Naive thymus-derived CD4-positive, alpha-beta T cell (primary cell): Measurements from ENCODE around the gene ACSBG1. TPM values are rescaled to one million over a fixed set of nuclear protein-coding genes. Genes with fewer than 3 reads are reported as not detected.

Experiments
- ATAC-seq: fragments of 150-1000 bp; cut with Tn5 transposase; 2 replicates; pipeline ENCODE4 v1.10.0; 2021; ENCODE audit warnings: mild to moderate bottlenecking, moderate library complexity
- CTCF ChIA-PET: fragments of 350-600 bp; sonication (Branson Sonifier 250); formaldehyde crosslinking; loops from one replicate; lab custom pipeline; 2021; ENCODE audit warnings: antibody characterized with exemption; lab: Charles Lee
- POLR2A ChIA-PET: fragments of 350-600 bp; sonication (Branson Sonifier 250); formaldehyde crosslinking; loops from one replicate; lab custom pipeline; 2021; ENCODE audit warnings: antibody characterized with exemption, inconsistent platforms; lab: Charles Lee
- DNase-seq, 9 donors: peaks; one replicate each; pipeline versions ENCODE4 v3.0.0 to v3.0.0-alpha.2; 2020 to 2022; ENCODE audit warnings: mixed read lengths in 1 of 9
- H3K27ac ChIP-seq: one replicate; pipeline ENCODE4 v1.7.0; 2013; ENCODE audit warnings: mild to moderate bottlenecking, low read depth, low read length, moderate library complexity
- H3K27me3 ChIP-seq, 2 donors: one replicate each; pipeline ENCODE4 v1.7.0; 2013; ENCODE audit warnings: low read length in 2 of 2, mild to moderate bottlenecking in 2 of 2, moderate library complexity in 2 of 2; ENCODE audit not compliant: control insufficient read depth in 2 of 2, insufficient read depth in 2 of 2
- H3K36me3 ChIP-seq, 3 experiments: 1 replicate in 2 of 3; 2 replicates in 1 of 3; pipeline ENCODE4 v1.7.0; 2013; ENCODE audit warnings: low read length in 3 of 3, mild to moderate bottlenecking in 3 of 3, moderate library complexity in 1 of 3; ENCODE audit not compliant: insufficient read depth in 3 of 3, control insufficient read depth in 2 of 3
- H3K4me1 ChIP-seq, 2 donors: one replicate each; pipeline ENCODE4 v1.7.0; 2013; ENCODE audit warnings: low read length in 2 of 2, mild to moderate bottlenecking in 2 of 2, moderate library complexity in 1 of 2; ENCODE audit not compliant: control insufficient read depth in 2 of 2, insufficient read depth in 2 of 2
- H3K4me3 ChIP-seq: 2 replicates; pipeline ENCODE4 v1.7.0; 2013; ENCODE audit warnings: mild to moderate bottlenecking, low read length
- H3K9me3 ChIP-seq, 3 experiments: 1 replicate in 2 of 3; 2 replicates in 1 of 3; pipeline ENCODE4 v1.7.0; 2013; ENCODE audit warnings: low read length in 3 of 3; ENCODE audit not compliant: control insufficient read depth in 2 of 3
- H3K27ac Mint-ChIP-seq, 9 donors: one replicate each; pipeline ENCODE4 v1.8.0; 2020 to 2022; ENCODE audit warnings: mixed read lengths in 9 of 9, mild to moderate bottlenecking in 8 of 9, moderate library complexity in 5 of 9, inconsistent platforms in 2 of 9
- H3K27me3 Mint-ChIP-seq, 5 donors: one replicate each; pipeline ENCODE4 v1.8.0; 2021 to 2022; ENCODE audit warnings: mixed read lengths in 5 of 5, mild to moderate bottlenecking in 1 of 5
- H3K36me3 Mint-ChIP-seq, 5 donors: one replicate each; pipeline ENCODE4 v1.8.0; 2020 to 2022; ENCODE audit warnings: mixed read lengths in 5 of 5, mild to moderate bottlenecking in 3 of 5, inconsistent platforms in 1 of 5
- H3K4me1 Mint-ChIP-seq, 7 donors: one replicate each; pipeline ENCODE4 v1.8.0; 2020 to 2022; ENCODE audit warnings: mixed read lengths in 7 of 7, mild to moderate bottlenecking in 3 of 7, inconsistent platforms in 1 of 7
- H3K4me3 Mint-ChIP-seq, 10 donors: one replicate each; pipeline ENCODE4 v1.8.0; 2020 to 2022; ENCODE audit warnings: mild to moderate bottlenecking in 10 of 10, mixed read lengths in 10 of 10, moderate library complexity in 6 of 10, inconsistent platforms in 2 of 10
- H3K9me3 Mint-ChIP-seq, 11 donors: one replicate each; pipeline ENCODE4 v1.8.0; 2020 to 2022; ENCODE audit warnings: mixed read lengths in 11 of 11, mild to moderate bottlenecking in 4 of 11, inconsistent platforms in 1 of 11, moderate library complexity in 1 of 11
- intact Hi-C, 2 donors: fragments of 100-400 bp; cut with micrococcal nuclease; formaldehyde crosslinking; loops; one replicate each; pipeline ENCODE4 v1.15.1; 2023
- polyA plus RNA-seq, 2 donors: library from polyadenylated mRNA; unstranded; fragments of 300-500 nt; fragmentation: Illumina TruSeq; gene quantifications; one replicate each; pipeline ENCODE4 v1.2.3, GENCODE V29; 2021
- total RNA-seq, 6 experiments: library from RNA in 5 of 6; stranded (reverse) in 5 of 6; gene quantifications; 1 replicate in 5 of 6; 2 replicates in 1 of 6; pipeline ENCODE4 v1.2.3 and lab custom pipeline; 2021 to 2026

ACSBG1 gene
- total and polyA plus RNA-seq, 7 experiments from 2014 or later, result 0.06 to 0.39 TPM; not detected in 5

GRCh38 chr15:78264304-78265136, 30.2 kb upstream of the ACSBG1 start, which contains the start of gene DNAJA4:
DNAJA4 (plus strand) TSS chr15:78264562; CDS start chr15:78264764, 202 bp downstream.
- intact Hi-C loops, result loop anchor here (1.0 kb wide), 2 partner anchors 35 to 159 kb away; partner anchors contain the start of gene SKIC8 (in 2 of the 2)
- ATAC-seq, result peak; percentile 82
- CTCF ChIA-PET, result interaction anchor here (1.2 kb wide), 1 partner anchor 20 kb away, joined by 3 read pairs; no protein-coding TSS in a partner anchor
- DNase-seq, result peak; percentile 60 to 74 (median 68)
- Histone ChIP-seq H3K36me3 (no peaks in the 10 kb centered on the region), H3K27me3 (no peaks in the 10 kb centered on the region), H3K4me1 (peaks cover 13 to 18% of the 10 kb centered on the region in 2 donors), H3K4me3 (peak within 1 kb of the TSS; percentile 74), H3K27ac (peak within 1 kb of the TSS; percentile 83), H3K9me3 (no peaks in the 10 kb centered on the region)
- peak within 1 kb of the TSS; percentile 81 to 94 (median 90) for H3K4me3 Mint-ChIP-seq
- H3K27ac Mint-ChIP-seq, result peak within 1 kb of the TSS; percentile 87 to 96 (median 92)
- POLR2A ChIA-PET, result interaction anchor here (0.7 to 4.5 kb wide), 12 partner anchors 12 to 300 kb away, joined by 3 to 36 read pairs (median 4); partner anchors contain the start of genes IREB2, PSMA4 and SKIC8
- no peaks in the 10 kb centered on the region for H3K9me3 Mint-ChIP-seq
- H3K27me3 Mint-ChIP-seq, result no peaks in the 10 kb centered on the region
- peaks cover 0 to 2% (median 0%) of the 10 kb centered on the region in 5 donors for H3K36me3 Mint-ChIP-seq
- H3K4me1 Mint-ChIP-seq, result peaks cover 25 to 48% (median 34%) of the 10 kb centered on the region in 7 donors

- peaks cover 13 to 18% of the 10 kb centered on the region in 2 donors for H3K4me1 ChIP-seq
- Mint-ChIP-seq H3K4me3 (peak overlapping the region; percentile 53 to 85 (median 68)), H3K27me3 (no peaks in the 10 kb centered on the region), H3K36me3 (no peaks in the 10 kb centered on the region), H3K9me3 (no peaks in the 10 kb centered on the region), H3K27ac (peak overlapping the region in 8 of 9 donors; percentile 54 to 90 (median 78)), H3K4me1 (peaks cover 23 to 44% (median 34%) of the 10 kb centered on the region in 7 donors)
- H3K4me3 ChIP-seq, result peak overlapping the region; percentile 43
- intact Hi-C loops, result loop anchor here in 1 of 2 donors (1.0 kb wide), 1 partner anchor 35 kb away; the partner anchor contains the start of gene SKIC8
- CTCF ChIA-PET, result no interaction called here
- DNase-seq, result peak in 1 of 9 donors; percentile 6
- peak overlapping the region; percentile 83 for H3K27ac ChIP-seq
- POLR2A ChIA-PET, result interaction anchor here (0.8 to 4.5 kb wide), 7 partner anchors 13 to 230 kb away, joined by 3 to 36 read pairs (median 4); partner anchors contain the start of genes IREB2 and SKIC8
- no peaks in the 10 kb centered on the region for H3K36me3 ChIP-seq
- no peaks in the 10 kb centered on the region for H3K9me3 ChIP-seq
- H3K27me3 ChIP-seq, result no peaks in the 10 kb centered on the region
- ATAC-seq, result no peak
Observed at GRCh38 chr15:78263907-78264303, 29.5 kb upstream of the ACSBG1 start.

GRCh38 chr15:78263351-78263781, 29.0 kb upstream of the ACSBG1 start:
- Mint-ChIP-seq H3K36me3 (no peaks in the 10 kb centered on the region), H3K9me3 (no peaks in the 10 kb centered on the region), H3K27me3 (no peaks in the 10 kb centered on the region), H3K4me1 (peaks cover 20 to 39% (median 30%) of the 10 kb centered on the region in 7 donors), H3K27ac (peak overlapping the region; percentile 54 to 90 (median 75)), H3K4me3 (peak overlapping the region; percentile 53 to 85 (median 68))
- no peaks in the 10 kb centered on the region for H3K36me3 ChIP-seq
- H3K27me3 ChIP-seq, result no peaks in the 10 kb centered on the region
- H3K4me3 ChIP-seq, result no peak overlapping the region
- ChIA-PET CTCF (interaction anchor here (1.0 to 1.4 kb wide), 2 partner anchors 36 to 160 kb away, joined by 4 read pairs; partner anchors contain the start of gene SKIC8), POLR2A (interaction anchor here (1.0 to 4.5 kb wide), 4 partner anchors 28 to 174 kb away, joined by 3 to 36 read pairs (median 15); partner anchors contain the start of genes IREB2 and SKIC8)
- no peak for ATAC-seq
- no peak overlapping the region for H3K27ac ChIP-seq
- peaks cover 13 to 18% of the 10 kb centered on the region in 2 donors for H3K4me1 ChIP-seq
- no peaks in the 10 kb centered on the region for H3K9me3 ChIP-seq
- intact Hi-C loops, result no loop called here
- DNase-seq, result peak in 1 of 9 donors; percentile 17

GRCh38 chr15:78261062-78261461, 26.7 kb upstream of the ACSBG1 start:
- H3K36me3 Mint-ChIP-seq, result no peaks in the 10 kb centered on the region
- ChIA-PET CTCF (no interaction called here), POLR2A (interaction anchor here (0.6 to 1.0 kb wide), 2 partner anchors 39 to 132 kb away, joined by 3 read pairs; partner anchors contain the start of gene SKIC8)
- H3K9me3 ChIP-seq, result no peaks in the 10 kb centered on the region
- no peaks in the 10 kb centered on the region for H3K36me3 ChIP-seq
- no peaks in the 10 kb centered on the region for H3K27me3 ChIP-seq
- H3K4me3 Mint-ChIP-seq, result no peak overlapping the region
- ATAC-seq (no peak), DNase-seq (no peak)
- intact Hi-C loops, result no loop called here
- peaks cover 7 to 16% (median 11%) of the 10 kb centered on the region in 7 donors for H3K4me1 Mint-ChIP-seq
- no peaks in the 10 kb centered on the region for H3K9me3 Mint-ChIP-seq
- no peak overlapping the region for H3K27ac Mint-ChIP-seq
- no peaks in the 10 kb centered on the region for H3K27me3 Mint-ChIP-seq
- H3K27ac ChIP-seq, result no peak overlapping the region
- no peak overlapping the region for H3K4me3 ChIP-seq
- H3K4me1 ChIP-seq, result peaks cover 12% of the 10 kb centered on the region in 2 donors

GRCh38 chr15:78260489-78260888, 26.1 kb upstream of the ACSBG1 start:
- Mint-ChIP-seq H3K27ac (no peak overlapping the region), H3K27me3 (no peaks in the 10 kb centered on the region), H3K36me3 (no peaks in the 10 kb centered on the region), H3K9me3 (no peaks in the 10 kb centered on the region), H3K4me3 (no peak overlapping the region), H3K4me1 (peaks cover 1 to 10% (median 5%) of the 10 kb centered on the region in 7 donors)
- POLR2A ChIA-PET, result interaction anchor here (0.6 to 1.0 kb wide), 2 partner anchors 39 to 133 kb away, joined by 3 read pairs; partner anchors contain the start of gene SKIC8
- intact Hi-C loops, result no loop called here
- Histone ChIP-seq H3K9me3 (no peaks in the 10 kb centered on the region), H3K4me1 (peaks cover 7% of the 10 kb centered on the region in 2 donors), H3K27ac (no peak overlapping the region), H3K27me3 (no peaks in the 10 kb centered on the region), H3K4me3 (no peak overlapping the region), H3K36me3 (no peaks in the 10 kb centered on the region)
- no peak for DNase-seq
- CTCF ChIA-PET, result no interaction called here
- no peak for ATAC-seq

GRCh38 chr15:78259232-78259631, 24.9 kb upstream of the ACSBG1 start:
- no peak overlapping the region for H3K4me3 Mint-ChIP-seq
- Histone ChIP-seq H3K4me3 (no peak overlapping the region), H3K27me3 (no peaks in the 10 kb centered on the region), H3K36me3 (no peaks in the 10 kb centered on the region), H3K4me1 (peaks cover 0 to 4% of the 10 kb centered on the region in 2 donors), H3K9me3 (no peaks in the 10 kb centered on the region), H3K27ac (no peak overlapping the region)
- no peaks in the 10 kb centered on the region for H3K9me3 Mint-ChIP-seq
- no peaks in the 10 kb centered on the region for H3K27me3 Mint-ChIP-seq
- no peaks in the 10 kb centered on the region for H3K36me3 Mint-ChIP-seq
- intact Hi-C loops, result no loop called here
- peaks cover 0 to 5% (median 0%) of the 10 kb centered on the region in 7 donors for H3K4me1 Mint-ChIP-seq
- no peak for ATAC-seq
- H3K27ac Mint-ChIP-seq, result no peak overlapping the region
- no peak for DNase-seq
- CTCF ChIA-PET, result no interaction called here
- POLR2A ChIA-PET, result no interaction called here
